ENCODE data around the gene RGCC.
"Not testable (repeated sequence)": the region's sequence is repeated elsewhere in the genome, so short reads cannot be mapped to it uniquely, and the experiment has no call there.

DNA sequence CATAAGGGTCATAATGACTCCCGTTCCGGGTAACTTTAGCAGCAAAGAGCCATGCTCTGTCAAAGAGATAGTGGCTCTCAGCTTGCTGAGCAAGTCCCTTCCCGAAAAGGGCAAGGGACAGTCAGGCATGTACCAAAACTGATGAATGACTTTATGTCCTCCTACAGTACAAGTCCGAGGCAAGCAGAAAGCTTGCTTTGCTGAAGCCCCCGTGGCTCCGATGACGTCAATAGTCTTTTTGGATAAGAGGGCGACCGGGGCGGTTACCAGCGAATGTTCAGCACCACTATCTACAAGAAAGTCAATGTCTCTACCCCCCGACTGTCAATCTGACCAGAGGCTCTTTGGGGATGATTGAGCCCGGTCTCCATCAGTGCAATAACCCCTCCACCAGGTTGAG lies 34.1 kb upstream of the RGCC start:
- TF ChIP-seq RFX5, CHD1, POLR2A, MAFK (IDR thresholded peaks at IDR 0.05; ENCODE audit: low read depth, low read length): not testable (repeated sequence)
- TF ChIP-seq, protein P1, sequence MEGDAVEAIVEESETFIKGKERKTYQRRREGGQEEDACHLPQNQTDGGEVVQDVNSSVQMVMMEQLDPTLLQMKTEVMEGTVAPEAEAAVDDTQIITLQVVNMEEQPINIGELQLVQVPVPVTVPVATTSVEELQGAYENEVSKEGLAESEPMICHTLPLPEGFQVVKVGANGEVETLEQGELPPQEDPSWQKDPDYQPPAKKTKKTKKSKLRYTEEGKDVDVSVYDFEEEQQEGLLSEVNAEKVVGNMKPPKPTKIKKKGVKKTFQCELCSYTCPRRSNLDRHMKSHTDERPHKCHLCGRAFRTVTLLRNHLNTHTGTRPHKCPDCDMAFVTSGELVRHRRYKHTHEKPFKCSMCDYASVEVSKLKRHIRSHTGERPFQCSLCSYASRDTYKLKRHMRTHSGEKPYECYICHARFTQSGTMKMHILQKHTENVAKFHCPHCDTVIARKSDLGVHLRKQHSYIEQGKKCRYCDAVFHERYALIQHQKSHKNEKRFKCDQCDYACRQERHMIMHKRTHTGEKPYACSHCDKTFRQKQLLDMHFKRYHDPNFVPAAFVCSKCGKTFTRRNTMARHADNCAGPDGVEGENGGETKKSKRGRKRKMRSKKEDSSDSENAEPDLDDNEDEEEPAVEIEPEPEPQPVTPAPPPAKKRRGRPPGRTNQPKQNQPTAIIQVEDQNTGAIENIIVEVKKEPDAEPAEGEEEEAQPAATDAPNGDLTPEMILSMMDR (conservative IDR thresholded peaks at IDR 0.05; ENCODE audit: low read depth, low read length): not testable (repeated sequence)
